DND-41 (cell line): ENCODE measurements around the gene FLVCR1.

Experiments
- CTCF ChIP-seq: IDR thresholded peaks from 2 replicates; pipeline ENCODE4 v1.5.1; 2012; ENCODE audit warnings: borderline replicate concordance, low read length, moderate library complexity, mild to moderate bottlenecking; ENCODE audit not compliant: poor library complexity, severe bottlenecking; ENCODE audit errors: extremely low read depth
- EZH2 ChIP-seq: IDR thresholded peaks from 3 replicates; pipeline ENCODE4 v1.6.1; 2012; ENCODE audit warnings: borderline replicate concordance, low read depth, mild to moderate bottlenecking, moderate library complexity, low read length, inconsistent platforms; ENCODE audit not compliant: severe bottlenecking

DNA sequence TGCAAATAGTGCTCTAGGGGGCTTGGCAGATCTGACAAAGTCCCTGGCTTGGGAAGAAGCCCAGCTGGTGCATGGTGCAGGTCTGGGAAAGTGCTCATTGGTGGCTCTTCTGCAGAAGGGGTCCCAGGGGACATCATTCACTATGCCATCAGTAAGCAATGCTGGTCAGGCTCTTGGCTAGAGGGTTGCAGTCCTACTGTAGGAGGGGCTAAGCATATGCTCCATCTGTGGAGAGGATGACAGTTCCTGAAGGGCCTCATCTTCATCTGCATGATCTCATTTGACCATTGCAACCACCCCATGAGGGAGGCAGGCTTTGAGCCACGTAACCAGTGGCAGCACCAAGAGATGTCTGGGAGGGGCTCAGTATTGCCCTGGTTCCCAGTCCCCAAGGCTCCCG lies 60.7 kb downstream of the FLVCR1 start:
- TF ChIP-seq CTCF: no peak
- no peak for TF ChIP-seq EZH2
